ENCODE measurements around the gene MRI1. TPM values are rescaled to one million over a fixed set of nuclear protein-coding genes. Genes with fewer than 3 reads are reported as not detected.

Gene MRI1
- total and polyA plus RNA-seq, 2 of the 4 experiments (the other 2 are of a cell fraction): 26.7 to 37.6 TPM

GRCh38 chr19:13817615-13818371 lies 53.5 kb downstream of the MRI1 start:
- no peak overlapping the region for H3K9ac ChIP-seq (ENCODE audit: low read depth, low read length)
- no peak overlapping the region for H3K23ac ChIP-seq (ENCODE audit: low read depth, low read length)
- H3K4me3 ChIP-seq (ENCODE audit: insufficient read depth, low read depth, low read length): no peak overlapping the region
- no peak overlapping the region for H2BK15ac ChIP-seq (ENCODE audit: low read depth, low read length)
- no peak overlapping the region for H4K8ac ChIP-seq (ENCODE audit: low read depth in 2 of 2, low read length in 2 of 2)
- no peak overlapping the region for H2BK120ac ChIP-seq (ENCODE audit: low read depth, low read length)
- intact Hi-C loops (cut with micrococcal nuclease) (no loop called here), dilution Hi-C loops (cut with HindIII; ENCODE audit: low sequenced_read_pairs, unreplicated experiment) (no loop called here), in situ Hi-C loops (cut with MboI; ENCODE audit: low sequenced_read_pairs) (no loop called here)
- H3K56ac ChIP-seq (ENCODE audit: extremely low read depth, insufficient read depth, low read length): no peak overlapping the region
- H2BK5ac ChIP-seq (ENCODE audit: low read depth, low read length, poor library complexity, severe bottlenecking): no peak overlapping the region
- H3K14ac ChIP-seq (replicated peaks; ENCODE audit: low read depth, low read length): no peak overlapping the region
- peaks cover 4% of the 10 kb centered on the region for H4K20me1 ChIP-seq (ENCODE audit: insufficient read depth, low read length)
- H2AFZ ChIP-seq (replicated peaks; ENCODE audit: low read length, poor library complexity): peak overlapping the region; percentile 58
- no peak overlapping the region for H3K18ac ChIP-seq (ENCODE audit: low read depth, low read length)
- POLR2A ChIA-PET (ENCODE audit: unreplicated experiment): no interaction called here
- CTCF ChIA-PET: no interaction called here
- ATAC-seq (ENCODE audit: low read depth): peak; percentile 18; the same call in 1 of the 2 replicates
- no TSS peak for BruUV-seq (replicated peaks)
- H3K27me3 ChIP-seq (ENCODE audit: control insufficient read depth, insufficient read depth, low read length): no peaks in the 10 kb centered on the region
- H3K79me1 ChIP-seq (ENCODE audit: low read depth in 1 of 2, low read length in 2 of 2): peaks cover 0 to 12% of the 10 kb centered on the region in 2 experiments; a peak in 2 of 4 replicates
- no peak overlapping the region for H2AK5ac ChIP-seq (ENCODE audit: low read depth, low read length)
- no peak overlapping the region for H3K4ac ChIP-seq (ENCODE audit: low read depth, low read length)
- 63% methylated on average over 11 of the region's 35 CpGs; no CpG with 5 or more reads in 1 of the 2 experiments for WGBS, 2 experiments (ENCODE audit: extremely low coverage in 2 of 2, insufficient read length in 1 of 2)
- no peaks in the 10 kb centered on the region for H3K4me1 ChIP-seq (ENCODE audit: control insufficient read depth, insufficient read depth, low read length)
- H3K27ac ChIP-seq (ENCODE audit: insufficient read depth, low read length): no peak overlapping the region
- no peak for DNase-seq
- peaks cover 2% of the 10 kb centered on the region; the same call in 1 of the 2 replicates for H3K9me1 ChIP-seq (ENCODE audit: insufficient read depth, low read length)
- H3K9me3 ChIP-seq (ENCODE audit: control insufficient read depth, insufficient read depth, low read length): no peaks in the 10 kb centered on the region
- H2AK9ac ChIP-seq (replicated peaks; ENCODE audit: low read depth, low read length, poor library complexity): no peak overlapping the region
- H3K4me2 ChIP-seq (ENCODE audit: low read depth, low read length): no peak overlapping the region
- TF ChIP-seq ELK1 (IDR thresholded peaks at IDR 0.05; ENCODE audit: borderline replicate concordance, low read depth, low read length) (no peak), SMC3 (IDR thresholded peaks at IDR 0.05; ENCODE audit: low read depth, low read length) (no peak), CEBPB (IDR thresholded peaks at IDR 0.05; ENCODE audit: low read depth, low read length) (no peak), BHLHE40 (IDR thresholded peaks at IDR 0.05; ENCODE audit: low read depth, low read length) (no peak), CTCF (conservative IDR thresholded peaks at IDR 0.05; ENCODE audit: low read depth, low read length) (no peak), POLR2A (IDR thresholded peaks at IDR 0.05; ENCODE audit: low read depth, low read length) (no peak), CHD1 (IDR thresholded peaks at IDR 0.05; ENCODE audit: low read depth, low read length) (no peak), NFE2L2 (IDR thresholded peaks at IDR 0.05; ENCODE audit: low read depth, low read length) (no peak), USF2 (IDR thresholded peaks at IDR 0.05; ENCODE audit: low read depth, low read length) (no peak), RFX5 (IDR thresholded peaks at IDR 0.05; ENCODE audit: low read depth, low read length) (no peak), RCOR1 (IDR thresholded peaks at IDR 0.05; ENCODE audit: insufficient replicate concordance, low read length) (no peak), MAZ (IDR thresholded peaks at IDR 0.05; ENCODE audit: borderline replicate concordance, low read depth, low read length) (no peak), FOS (IDR thresholded peaks at IDR 0.05; ENCODE audit: low read depth, low read length) (no peak), MAFK (IDR thresholded peaks at IDR 0.05; ENCODE audit: low read depth, low read length) (no peak)
- H4K5ac ChIP-seq (ENCODE audit: low read depth, low read length): no peak overlapping the region
- no peak overlapping the region for H2BK20ac ChIP-seq (ENCODE audit: low read depth, low read length)
- H4K91ac ChIP-seq (ENCODE audit: insufficient read depth, low read depth, low read length): no peak overlapping the region
- peaks cover 60% of the 10 kb centered on the region for H3K36me3 ChIP-seq (ENCODE audit: control insufficient read depth, insufficient read depth, low read length)

All from IMR-90 (cell line).